GM12892 (cell line): ENCODE results near the gene ANK3.

ENCODE experiments used
- POLR2A ChIP-seq: IDR thresholded peaks from 2 replicates; pipeline ENCODE4 v1.6.1; 2011; ENCODE audit warnings: low read depth, low read length, control low read depth
- POLR2AphosphoS5 ChIP-seq: IDR thresholded peaks from 2 replicates; pipeline ENCODE4 v1.6.1; 2011; ENCODE audit warnings: low read depth, low read length, control low read depth
- TAF1 ChIP-seq: IDR thresholded peaks from 2 replicates; pipeline ENCODE4 v1.6.1; 2011; ENCODE audit warnings: low read depth, mild to moderate bottlenecking, control low read depth, low read length, borderline replicate concordance

DNA sequence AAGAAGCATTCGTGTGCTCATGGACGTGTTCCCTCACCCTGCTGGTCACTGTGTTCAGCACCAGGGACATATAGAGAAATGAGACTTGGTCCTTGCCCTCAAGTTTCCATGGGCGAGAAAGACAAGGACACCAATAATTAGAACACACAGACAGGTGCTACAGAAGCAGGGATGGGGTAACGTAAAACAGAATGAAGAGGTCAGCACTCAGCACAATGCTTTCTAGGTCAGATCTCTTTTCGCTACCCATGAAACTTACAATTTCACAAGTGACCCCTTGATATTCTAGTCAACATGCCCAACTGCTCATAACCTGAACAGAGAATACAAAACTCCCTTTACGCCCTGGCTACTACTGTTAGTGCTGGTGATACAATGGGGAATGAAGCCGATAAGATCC is 6.0 kb upstream of the ANK3 start:
- TF ChIP-seq POLR2AphosphoS5, result no peak
- no peak for TF ChIP-seq POLR2A
- TF ChIP-seq TAF1, result no peak
